GM19193 (cell line): Measurements from ENCODE around the gene TAF12.

ENCODE experiments used
- POLR2A ChIP-seq: IDR thresholded peaks from 4 replicates; pipeline ENCODE4 v1.6.1; 2011; ENCODE audit not compliant: insufficient read depth, insufficient read length; ENCODE audit errors: extremely low read depth

TAF12 gene

GRCh38 chr1:28646040-28646439, 3.2 kb upstream of the TAF12 start:
- no peak for TF ChIP-seq POLR2A

DNA sequence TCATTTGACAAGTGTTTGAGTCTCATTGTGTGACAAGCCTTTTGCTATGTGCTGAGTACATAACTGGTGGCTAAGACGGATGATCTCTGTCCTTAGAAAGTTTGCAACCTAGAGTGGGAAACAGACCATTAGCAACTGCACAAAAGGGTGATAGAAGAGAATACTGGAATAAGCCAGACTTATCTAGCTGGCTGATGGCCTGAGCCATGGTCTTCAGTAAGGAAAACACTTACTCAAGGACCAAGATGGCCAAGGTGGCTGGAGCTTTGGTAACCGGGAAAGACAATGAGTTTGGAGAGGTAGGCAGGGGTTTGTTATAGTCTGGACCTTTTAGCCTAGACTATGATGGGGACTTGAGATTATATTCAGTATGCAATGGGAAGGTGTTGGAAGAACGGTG, 1.6 kb upstream of the TAF12 start:
- TF ChIP-seq POLR2A: no peak

- TF ChIP-seq POLR2A: no peak
Measured at GRCh38 chr1:28642056-28642846, 616 bp downstream of the TAF12 start.

- no peak for TF ChIP-seq POLR2A
Measured at GRCh38 chr1:28640766-28641165, 2.1 kb downstream of the TAF12 start.

GRCh38 chr1:28632560-28632959, 10.3 kb downstream of the TAF12 start:
- TF ChIP-seq POLR2A: no peak

DNA sequence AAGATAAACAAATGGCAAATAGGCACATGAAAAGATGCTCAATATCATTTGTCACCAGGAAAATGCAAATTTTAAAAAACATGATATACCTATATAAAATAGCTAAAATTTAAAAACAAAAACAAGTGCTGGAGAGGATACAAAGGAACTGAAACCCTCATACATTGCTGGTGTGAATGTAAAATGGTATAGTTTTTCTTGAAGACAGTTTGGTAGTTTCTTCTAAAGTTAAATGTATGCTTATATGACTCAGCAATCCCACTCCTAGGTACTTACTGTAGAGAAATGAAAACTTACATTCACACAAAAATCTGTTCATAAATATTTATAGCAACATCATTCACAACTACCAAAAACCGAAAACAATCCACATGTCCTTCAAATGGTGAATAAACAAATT, 11.2 kb downstream of the TAF12 start:
- TF ChIP-seq POLR2A: no peak

DNA sequence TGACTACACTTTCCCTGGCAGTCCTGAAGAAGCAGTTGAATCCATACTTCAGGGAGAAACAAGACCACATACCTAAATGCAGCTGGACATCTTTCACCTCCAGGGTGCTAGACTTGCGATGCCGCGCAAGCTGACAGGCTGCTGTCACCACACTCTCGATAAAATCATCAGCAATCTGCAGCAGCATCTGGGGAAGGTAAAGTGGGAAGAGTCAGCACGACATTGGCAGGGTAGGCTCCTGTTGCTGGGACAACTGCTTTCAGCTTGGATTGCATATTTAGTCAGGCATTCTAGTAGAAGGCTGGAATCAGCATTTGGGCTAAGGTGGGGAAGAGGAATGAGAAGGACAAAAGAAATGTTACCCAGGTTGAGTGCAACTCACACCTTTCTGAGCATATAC, 29.7 kb downstream of the TAF12 start:
- TF ChIP-seq POLR2A: no peak

DNA sequence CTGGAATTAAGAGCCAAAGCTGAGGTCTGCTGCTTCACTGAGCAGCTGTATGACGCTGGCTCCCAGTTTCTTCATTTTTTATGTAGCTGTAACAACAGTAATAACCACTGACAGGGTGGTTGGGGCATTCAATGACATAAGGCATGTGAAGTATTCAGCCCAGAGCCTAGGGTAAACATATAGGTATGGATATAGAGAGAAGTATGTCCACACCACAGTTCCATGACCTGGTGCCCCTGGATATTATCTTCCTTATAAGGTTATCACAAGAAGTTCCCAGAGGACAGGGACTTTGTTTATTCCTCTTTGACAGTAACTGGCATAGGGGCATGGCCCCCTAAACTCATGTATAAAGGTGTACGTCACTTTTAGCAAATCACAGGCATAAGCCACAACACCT, 36.1 kb downstream of the TAF12 start:
- no peak for TF ChIP-seq POLR2A

DNA sequence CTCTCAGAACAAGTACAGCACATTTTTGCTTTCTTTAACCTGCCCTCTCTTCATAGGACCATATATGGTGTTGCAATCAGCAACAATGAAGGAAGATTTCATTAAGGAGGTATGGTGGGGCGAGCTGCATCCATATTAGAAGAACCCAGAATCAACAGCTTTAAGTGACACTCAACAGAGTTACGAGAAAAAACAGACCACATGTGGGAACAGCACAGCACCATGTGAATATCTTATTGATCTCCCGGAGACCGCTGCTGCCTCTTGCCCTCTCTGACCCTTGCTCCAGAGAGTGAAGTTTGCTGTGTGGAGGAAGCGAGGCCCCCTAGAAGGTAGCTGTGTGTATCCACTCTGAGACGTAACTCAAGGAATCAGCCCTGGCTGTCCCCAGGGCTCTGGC, 37.9 kb downstream of the TAF12 start:
- TF ChIP-seq POLR2A: no peak

GRCh38 chr1:28604411-28604810, 38.5 kb downstream of the TAF12 start:
- no peak for TF ChIP-seq POLR2A

DNA sequence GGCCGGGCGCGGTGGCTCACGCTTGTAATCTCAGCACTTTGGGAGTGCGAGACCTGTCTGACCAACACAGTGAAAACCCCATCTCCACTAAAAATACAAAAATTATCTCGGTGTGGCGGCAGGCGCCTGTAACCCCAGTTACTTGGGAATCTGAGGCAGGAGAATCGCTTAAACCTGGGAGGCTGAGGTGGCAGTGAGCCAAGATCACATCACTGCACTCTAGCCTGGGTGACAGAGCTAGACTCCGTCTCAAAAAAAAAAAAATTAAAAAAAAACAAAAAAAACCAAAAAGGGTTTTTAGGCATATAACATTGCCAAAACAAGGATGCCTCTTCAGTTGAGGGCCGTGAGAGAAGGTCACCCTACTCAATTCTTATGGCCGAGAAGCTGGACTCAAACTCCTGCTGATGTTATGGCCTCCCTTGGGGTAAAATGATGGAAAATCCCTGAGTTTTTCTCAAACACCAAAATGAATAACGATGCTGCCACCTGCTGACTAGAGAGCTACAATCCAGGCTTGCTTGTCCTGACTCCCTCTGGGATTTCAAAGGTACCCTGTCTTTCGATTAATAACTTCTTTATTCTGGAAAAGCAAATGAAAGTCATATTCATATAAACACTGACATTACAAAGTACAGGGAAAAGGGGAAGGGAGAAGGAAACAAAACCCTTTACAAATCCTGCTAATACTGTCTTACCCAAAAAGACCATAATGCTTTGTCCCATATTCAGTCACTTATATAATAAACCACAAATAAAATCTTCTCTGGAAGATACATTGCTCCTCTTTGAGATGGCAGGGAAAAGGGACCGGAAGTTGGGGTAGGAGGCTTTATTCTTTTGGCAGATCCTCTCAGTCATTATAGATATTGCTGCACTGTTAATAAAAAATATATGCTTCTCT, 40.1 kb downstream of the TAF12 start:
- no peak for TF ChIP-seq POLR2A

DNA sequence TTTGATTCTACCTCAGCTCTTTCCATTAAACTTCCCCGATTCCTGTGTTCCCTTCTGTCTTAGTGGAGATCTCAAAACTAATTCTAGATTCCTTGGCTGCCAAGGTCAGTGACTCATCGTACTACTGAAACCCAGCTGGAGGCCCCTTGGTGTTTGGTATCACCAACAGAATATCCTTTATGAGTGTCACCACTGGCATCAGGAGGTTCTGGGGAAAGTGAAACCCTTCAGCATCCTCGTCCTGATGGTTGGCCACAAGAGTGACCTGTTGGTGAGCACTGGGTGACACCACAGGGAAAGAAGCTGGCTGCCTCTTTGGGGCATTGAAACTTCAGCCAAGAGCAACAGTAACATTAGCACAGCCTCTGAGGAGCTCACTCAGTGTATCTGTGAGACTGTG, 41.2 kb downstream of the TAF12 start:
- no peak for TF ChIP-seq POLR2A

- no peak for TF ChIP-seq POLR2A
Measured at GRCh38 chr1:28595412-28596191, 47.3 kb downstream of the TAF12 start.

- TF ChIP-seq POLR2A: peak; percentile 40
Measured at GRCh38 chr1:28592321-28593071, 50.4 kb downstream of the TAF12 start.
